GM21381 (cell line): Measurements from ENCODE around the gene DOC2B.
"Not testable (repeated sequence)": the region's sequence is repeated elsewhere in the genome, so short reads cannot be mapped to it uniquely, and the experiment has no call there.

Experiments used
- ATAC-seq: cut with Tn5 transposase; IDR thresholded peaks from one replicate; pipeline ENCODE4 v1.9.1; 2021; ENCODE audit warnings: mild to moderate bottlenecking, moderate library complexity; ENCODE audit not compliant: unreplicated experiment

DOC2B gene

GRCh38 chr17:181245-182049 is at the start of gene DOC2B:
DOC2B (minus strand) TSS chr17:181650; CDS start chr17:181479, 171 bp downstream.
- no peak for ATAC-seq

- ATAC-seq, result no peak
Measured at GRCh38 chr17:230395-230770, 48.9 kb upstream of the DOC2B start.

GRCh38 chr17:229709-230394 is 48.4 kb upstream of the DOC2B start:
- no peak for ATAC-seq

- no peak for ATAC-seq
Measured at GRCh38 chr17:228951-229708, 47.7 kb upstream of the DOC2B start.

- no peak for ATAC-seq
Measured at GRCh38 chr17:227946-228615, 46.6 kb upstream of the DOC2B start.

- ATAC-seq, result no peak
Measured at GRCh38 chr17:227078-227945, 45.9 kb upstream of the DOC2B start.

- no peak for ATAC-seq
Measured at GRCh38 chr17:226108-227077, 44.9 kb upstream of the DOC2B start.

GRCh38 chr17:225551-225950 is 44.1 kb upstream of the DOC2B start:
- ATAC-seq, result no peak

- not testable (repeated sequence) for ATAC-seq
Measured at GRCh38 chr17:224576-224975, 43.1 kb upstream of the DOC2B start.

- no peak for ATAC-seq
Measured at GRCh38 chr17:223723-224471, 42.4 kb upstream of the DOC2B start.

GRCh38 chr17:222172-222571 is 40.7 kb upstream of the DOC2B start:
- ATAC-seq, result no peak

- ATAC-seq, result no peak
Measured at GRCh38 chr17:219696-220095, 38.2 kb upstream of the DOC2B start.

- no peak for ATAC-seq
Measured at GRCh38 chr17:218432-219110, 37.1 kb upstream of the DOC2B start.

GRCh38 chr17:216625-217024 is 35.2 kb upstream of the DOC2B start:
- no peak for ATAC-seq

- ATAC-seq, result not testable (repeated sequence)
Measured at GRCh38 chr17:215563-216478, 34.4 kb upstream of the DOC2B start.

- ATAC-seq, result no peak
Measured at GRCh38 chr17:214881-215331, 33.5 kb upstream of the DOC2B start.
